HEK293T (cell line): ENCODE results near the gene PRKAG2.
A peak's percentile ranks its signal among the peaks of the same experiment; 100 is the strongest.

Experiments
- CTCF ChIA-PET: fragments of 350-600 bp; formaldehyde crosslinking; extraction: SDS; loops from one replicate; lab custom pipeline; 2021; ENCODE audit warnings: antibody characterized with exemption, inconsistent platforms; lab: Yijun Ruan, JAX
- POLR2A ChIA-PET: fragments of 350-600 bp; formaldehyde crosslinking; extraction: SDS; loops from one replicate; lab custom pipeline; 2020; ENCODE audit warnings: antibody characterized with exemption, inconsistent platforms; lab: Yijun Ruan, JAX
- DNase-seq: peaks from one replicate; pipeline ENCODE4 v3.0.0; 2012; ENCODE audit warnings: mixed read lengths; ENCODE audit errors: extremely low spot score
- ARNT ChIP-seq: fragments of 450-650 bp; IDR thresholded peaks from 2 replicates; pipeline ENCODE4 v1.6.1; 2017; ENCODE audit warnings: mild to moderate bottlenecking
- BHLHE40 ChIP-seq: fragments of 450-650 bp; IDR thresholded peaks from 2 replicates; pipeline ENCODE4 v1.6.1; 2016; ENCODE audit warnings: mild to moderate bottlenecking, moderate library complexity, borderline replicate concordance
- CTBP1 ChIP-seq: fragments of 450-650 bp; IDR thresholded peaks from 2 replicates; pipeline ENCODE4 v1.6.1; 2016; ENCODE audit warnings: borderline replicate concordance
- ELF4 ChIP-seq: fragments of 450-650 bp; IDR thresholded peaks from 2 replicates; pipeline ENCODE4 v1.6.1; 2017; ENCODE audit warnings: antibody characterized with exemption
- FOXA1 ChIP-seq: fragments of 450-650 bp; IDR thresholded peaks from 2 replicates; pipeline ENCODE4 v1.6.1; 2016; ENCODE audit warnings: mild to moderate bottlenecking
- FOXK2 ChIP-seq: fragments of 450-650 bp; IDR thresholded peaks from 2 replicates; pipeline ENCODE4 v1.6.1; 2016; ENCODE audit warnings: mild to moderate bottlenecking
- FOXM1 ChIP-seq: fragments of 450-650 bp; IDR thresholded peaks from 2 replicates; pipeline ENCODE4 v1.6.1; 2017; ENCODE audit warnings: mild to moderate bottlenecking, borderline replicate concordance
- HDGF ChIP-seq: fragments of 450-650 bp; IDR thresholded peaks from 2 replicates; pipeline ENCODE4 v1.6.1; 2017; ENCODE audit warnings: antibody characterized with exemption, borderline replicate concordance
- L3MBTL2 ChIP-seq: fragments of 450-650 bp; conservative IDR thresholded peaks from 2 replicates; pipeline ENCODE4 v1.6.1; 2016; ENCODE audit warnings: mild to moderate bottlenecking
- LEF1 ChIP-seq: fragments of 450-650 bp; IDR thresholded peaks from 2 replicates; pipeline ENCODE4 v1.6.1; 2017; ENCODE audit warnings: mild to moderate bottlenecking, borderline replicate concordance
- PKNOX1 ChIP-seq: fragments of 450-650 bp; IDR thresholded peaks from 2 replicates; pipeline ENCODE4 v1.6.1; 2016
- SP1 ChIP-seq: fragments of 450-650 bp; IDR thresholded peaks from 2 replicates; pipeline ENCODE4 v1.6.1; 2017
- SUZ12 ChIP-seq: fragments of 450-650 bp; IDR thresholded peaks from 2 replicates; pipeline ENCODE4 v1.6.1; 2016; ENCODE audit warnings: mild to moderate bottlenecking
- TARDBP ChIP-seq: fragments of 450-650 bp; IDR thresholded peaks from 2 replicates; pipeline ENCODE4 v1.6.1; 2016
- ZNF384 ChIP-seq: fragments of 450-650 bp; IDR thresholded peaks from 2 replicates; pipeline ENCODE4 v1.6.1; 2016

PRKAG2 gene

GRCh38 chr7:151714201-151714600 lies 162.7 kb downstream of the PRKAG2 start:
- no peak for TF ChIP-seq TARDBP
- no peak for TF ChIP-seq PKNOX1
- TF ChIP-seq SP1, result no peak
- no peak for TF ChIP-seq BHLHE40
- ChIA-PET CTCF (interaction anchor here (1.1 kb wide), 1 partner anchor 17 kb away, joined by 3 read pairs; no protein-coding TSS in a partner anchor), POLR2A (no interaction called here)
- DNase-seq, result no peak

GRCh38 chr7:151712810-151713125 lies 164.1 kb downstream of the PRKAG2 start:
- DNase-seq, result no peak
- ChIA-PET POLR2A (no interaction called here), CTCF (interaction anchor here (0.6 kb wide), 2 partner anchors 33 to 332 kb away, joined by 4 to 6 read pairs; no protein-coding TSS in a partner anchor)
- TF ChIP-seq ARNT (no peak), ZNF384 (no peak), CTBP1 (no peak), TARDBP (no peak), SP1 (no peak), SUZ12 (no peak), FOXK2 (no peak), FOXA1 (no peak), LEF1 (no peak)

GRCh38 chr7:151711906-151712809 lies 164.8 kb downstream of the PRKAG2 start:
- ChIA-PET POLR2A (no interaction called here), CTCF (no interaction called here)
- TF ChIP-seq FOXM1 (no peak), BHLHE40 (no peak), L3MBTL2 (no peak), HDGF (no peak), ELF4 (no peak), SP1 (no peak), LEF1 (no peak), SUZ12 (no peak)
- no peak for DNase-seq

- CTCF ChIA-PET, result no interaction called here
- DNase-seq, result no peak
- POLR2A ChIA-PET, result no interaction called here
- TF ChIP-seq L3MBTL2 (no peak), FOXM1 (no peak), ZNF384 (no peak), ELF4 (no peak), LEF1 (no peak)
Observed at GRCh38 chr7:151711435-151711872, 165.5 kb downstream of the PRKAG2 start.

- TF ChIP-seq FOXM1 (no peak), FOXA1 (no peak), CTBP1 (no peak), ARNT (no peak), TARDBP (no peak)
- no peak for DNase-seq
- ChIA-PET CTCF (no interaction called here), POLR2A (no interaction called here)
Observed at GRCh38 chr7:151710646-151711434, 166.1 kb downstream of the PRKAG2 start.

- POLR2A ChIA-PET, result no interaction called here
- no peak for DNase-seq
- no peak for TF ChIP-seq FOXK2
- CTCF ChIA-PET, result no interaction called here
Observed at GRCh38 chr7:151710121-151710640, 166.7 kb downstream of the PRKAG2 start.

- DNase-seq, result no peak
- CTCF ChIA-PET, result no interaction called here
- POLR2A ChIA-PET, result no interaction called here
Observed at GRCh38 chr7:151709141-151710038, 167.5 kb downstream of the PRKAG2 start.

More at GRCh38 chr7:151709141-151710038, 167.5 kb downstream of the PRKAG2 start:
- peak; percentile 96 for TF ChIP-seq PKNOX1
- no peak for TF ChIP-seq TARDBP
